Left ventricle myocardium inferior (tissue), 1 donor: ENCODE results near the gene HEXIM2. TPM values are rescaled to one million over a fixed set of nuclear protein-coding genes. Genes with fewer than 3 reads are reported as not detected.

Source experiments
- DNase-seq: peaks from one replicate; pipeline ENCODE4 v3.0.0-alpha.2; 2020
- H3K27ac ChIP-seq: fragments of 200-600 bp; replicated peaks from 2 replicates; pipeline ENCODE4 v1.8.0; 2021
- H3K27me3 ChIP-seq: fragments of 200-600 bp; 2 replicates; pipeline ENCODE4 v1.8.0; 2021; ENCODE audit warnings: low read depth
- H3K36me3 ChIP-seq: fragments of 200-600 bp; 2 replicates; pipeline ENCODE4 v1.8.0; 2021
- H3K4me1 ChIP-seq: fragments of 200-600 bp; 2 replicates; pipeline ENCODE4 v1.8.0; 2021
- H3K4me3 ChIP-seq: fragments of 200-600 bp; 2 replicates; pipeline ENCODE4 v1.8.0; 2021; ENCODE audit warnings: mild to moderate bottlenecking, moderate library complexity
- H3K9me3 ChIP-seq: fragments of 200-600 bp; replicated peaks from 2 replicates; pipeline ENCODE4 v1.8.0; 2021
- CTCF ChIP-seq: fragments of 200-600 bp; IDR thresholded peaks from 2 replicates; pipeline ENCODE4 v1.8.0; 2021; ENCODE audit warnings: antibody characterized with exemption, mild to moderate bottlenecking, borderline replicate concordance
- intact Hi-C: fragments of 100-400 bp; cut with micrococcal nuclease; formaldehyde crosslinking; loops from one replicate; pipeline ENCODE4 v1.11.0; 2022
- total RNA-seq: library from RNA; stranded (reverse); fragmentation: NEBNext Ultra II Directional; extraction: Animal tissue kit (Norgen Biotek cat#: 25700); gene quantifications from one replicate; pipeline ENCODE4 v1.2.1, GENCODE V29; 2021
- donor health status: DM: no; HTN: yes; CAD: no; lungs with severe emphysema.

The HEXIM2 gene
- total RNA-seq, 1 donor from 2014 or later, result 7.0 TPM

- Histone ChIP-seq H3K36me3 (peaks cover 84% of the 10 kb centered on the region), H3K27me3 (no peaks in the 10 kb centered on the region), H3K4me1 (peaks cover 21% of the 10 kb centered on the region), H3K27ac (no peak overlapping the region), H3K9me3 (no peaks in the 10 kb centered on the region), H3K4me3 (no peak overlapping the region)
- intact Hi-C loops, result no loop called here
- TF ChIP-seq CTCF, result no peak
- no peak for DNase-seq
These were observed 45.8 kb upstream of the HEXIM2 start for GRCh38 chr17:45115871-45116270.

DNA sequence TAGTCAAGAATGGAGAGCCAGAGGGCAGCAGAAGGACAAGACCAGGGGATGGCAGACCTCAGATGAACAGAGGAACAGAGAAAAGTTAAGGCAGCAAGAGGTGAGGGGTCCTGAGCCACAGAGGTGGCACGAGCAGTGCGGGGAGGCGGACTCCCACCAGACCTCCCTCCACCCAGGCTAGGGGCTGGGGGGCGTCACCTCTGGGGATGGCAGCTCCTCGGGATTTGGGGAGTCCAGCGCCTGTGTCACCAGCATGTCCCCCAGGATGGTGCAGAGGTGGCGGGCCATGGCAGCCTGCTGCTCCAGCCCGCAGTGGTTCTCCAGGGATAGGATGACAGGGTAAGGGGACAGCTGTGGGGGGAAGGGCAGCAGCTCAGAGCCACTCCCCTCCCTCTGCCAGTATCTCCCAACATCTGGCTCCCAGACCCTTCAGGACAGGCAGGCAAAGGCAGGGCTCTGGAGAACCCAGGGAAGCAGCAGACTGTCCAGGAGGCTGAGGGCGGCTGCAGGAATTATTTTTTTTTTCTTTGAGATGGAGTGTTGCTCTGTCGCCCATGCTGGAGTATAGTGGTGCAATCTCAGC lies 45.1 kb upstream of the HEXIM2 start:
- TF ChIP-seq CTCF, result no peak

GRCh38 chr17:45117334-45117733 lies 44.3 kb upstream of the HEXIM2 start:
- Histone ChIP-seq H3K4me3 (no peak overlapping the region), H3K36me3 (peaks cover 83% of the 10 kb centered on the region), H3K9me3 (no peaks in the 10 kb centered on the region), H3K4me1 (peaks cover 15% of the 10 kb centered on the region), H3K27ac (no peak overlapping the region), H3K27me3 (no peaks in the 10 kb centered on the region)
- DNase-seq, result no peak
- intact Hi-C loops, result no loop called here
- no peak for TF ChIP-seq CTCF

More for the DNA sequence above, 45.1 kb upstream of the HEXIM2 start:
- intact Hi-C loops, result no loop called here
- Histone ChIP-seq H3K27me3 (no peaks in the 10 kb centered on the region), H3K9me3 (no peaks in the 10 kb centered on the region), H3K4me3 (no peak overlapping the region), H3K36me3 (peaks cover 86% of the 10 kb centered on the region), H3K27ac (no peak overlapping the region), H3K4me1 (peaks cover 15% of the 10 kb centered on the region)
- DNase-seq, result no peak

GRCh38 chr17:45117848-45118646 lies 43.6 kb upstream of the HEXIM2 start:
- H3K4me3 ChIP-seq, result no peak overlapping the region
- no peak for TF ChIP-seq CTCF
- intact Hi-C loops, result no loop called here
- DNase-seq, result no peak
- H3K27me3 ChIP-seq, result no peaks in the 10 kb centered on the region
- H3K27ac ChIP-seq, result no peak overlapping the region
- H3K9me3 ChIP-seq, result no peaks in the 10 kb centered on the region
- peaks cover 16% of the 10 kb centered on the region for H3K4me1 ChIP-seq
- peaks cover 76% of the 10 kb centered on the region for H3K36me3 ChIP-seq

DNA sequence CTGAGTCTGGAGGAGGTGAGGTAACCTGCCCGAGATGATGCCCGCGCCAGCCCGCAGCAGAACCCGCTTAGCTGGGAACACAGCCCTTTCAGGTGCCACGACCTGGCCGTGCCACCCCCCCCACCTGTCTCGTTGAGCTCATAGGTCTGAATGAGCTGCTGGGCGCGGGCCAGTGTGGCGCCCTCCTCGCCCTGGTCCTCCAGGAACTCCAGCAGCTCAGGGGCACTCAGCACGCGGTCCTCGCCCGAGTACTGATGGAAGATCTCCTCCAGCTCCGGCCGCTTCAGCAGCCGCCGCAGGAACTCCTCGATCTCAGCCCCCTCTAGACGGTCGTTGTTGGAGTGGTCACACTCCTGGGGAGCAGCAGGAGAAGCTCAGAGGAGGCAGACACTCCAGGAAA lies 43.0 kb upstream of the HEXIM2 start:
- no peak for DNase-seq
- no peaks in the 10 kb centered on the region for H3K9me3 ChIP-seq
- H3K4me1 ChIP-seq, result peaks cover 22% of the 10 kb centered on the region
- intact Hi-C loops, result no loop called here
- H3K36me3 ChIP-seq, result peaks cover 69% of the 10 kb centered on the region
- H3K27ac ChIP-seq, result no peak overlapping the region
- no peak for TF ChIP-seq CTCF
- H3K4me3 ChIP-seq, result no peak overlapping the region
- H3K27me3 ChIP-seq, result no peaks in the 10 kb centered on the region
